GM12874 (cell line): ENCODE results near the gene ORC4.

Experiments
- CTCF ChIP-seq: IDR thresholded peaks from 2 replicates; pipeline ENCODE4 v1.5.1; 2011; ENCODE audit warnings: low read depth, mild to moderate bottlenecking, control low read depth, low read length, moderate library complexity; ENCODE audit not compliant: insufficient read depth

Gene ORC4

GRCh38 chr2:148014616-148015015, 5.9 kb downstream of the ORC4 start:
- TF ChIP-seq CTCF = no peak

- no peak for TF ChIP-seq CTCF
Measured at GRCh38 chr2:148013876-148014275, 6.7 kb downstream of the ORC4 start.

GRCh38 chr2:148007219-148007900, 13.2 kb downstream of the ORC4 start:
- no peak for TF ChIP-seq CTCF

GRCh38 chr2:148006249-148007007, 14.1 kb downstream of the ORC4 start:
- TF ChIP-seq CTCF = no peak

- TF ChIP-seq CTCF = no peak
Measured at GRCh38 chr2:148000095-148000494, 20.4 kb downstream of the ORC4 start.

- no peak for TF ChIP-seq CTCF
Measured at GRCh38 chr2:147999126-147999525, 21.4 kb downstream of the ORC4 start.

- no peak for TF ChIP-seq CTCF
Measured at GRCh38 chr2:147998203-147998602, 22.3 kb downstream of the ORC4 start.
